Frontal cortex (tissue), 4 donors: ENCODE measurements around the gene C1orf167. TPM values are rescaled to one million over a fixed set of nuclear protein-coding genes. Genes with fewer than 3 reads are reported as not detected.
A peak's percentile ranks its signal among the peaks of the same experiment; 100 is the strongest.

ENCODE experiments used
- DNase-seq, 2 donors: peaks; one replicate each; pipeline ENCODE4 v3.0.0; 2012; ENCODE audit warnings: low spot score in 2 of 2
- FAIRE-seq: peaks from 2 replicates; lab custom pipeline; 2012; peaks lifted over from hg19 to GRCh38; lab: Jason Lieb, UNC
- total RNA-seq: library from RNA; depleted of rRNA; stranded (reverse); fragments of >200 nt; gene quantifications from one replicate; pipeline ENCODE4 v1.2.3, GENCODE V29; 2014
- donor health status: control.
- donor health status: control.
- donor health status: control.

Gene C1orf167
- total RNA-seq, 1 donor from 2014 or later: not detected

DNA sequence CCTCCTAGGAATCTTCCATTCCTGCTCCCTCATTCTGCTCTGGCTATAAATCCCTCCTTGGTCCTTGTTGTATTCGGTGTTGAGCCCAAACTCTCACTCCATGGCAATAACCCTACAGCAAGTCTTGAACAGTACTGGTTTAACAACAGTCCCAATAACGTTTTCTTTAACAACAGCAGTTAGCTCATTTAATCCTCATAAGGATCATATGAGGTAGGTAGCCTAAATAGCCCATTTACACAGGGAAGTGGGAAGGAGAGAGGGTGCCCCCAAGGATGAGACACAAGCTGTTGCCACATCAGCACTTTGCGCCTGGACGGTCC lies 26.5 kb upstream of the C1orf167 start:
- no peak for DNase-seq
- FAIRE-seq: no peak

DNA sequence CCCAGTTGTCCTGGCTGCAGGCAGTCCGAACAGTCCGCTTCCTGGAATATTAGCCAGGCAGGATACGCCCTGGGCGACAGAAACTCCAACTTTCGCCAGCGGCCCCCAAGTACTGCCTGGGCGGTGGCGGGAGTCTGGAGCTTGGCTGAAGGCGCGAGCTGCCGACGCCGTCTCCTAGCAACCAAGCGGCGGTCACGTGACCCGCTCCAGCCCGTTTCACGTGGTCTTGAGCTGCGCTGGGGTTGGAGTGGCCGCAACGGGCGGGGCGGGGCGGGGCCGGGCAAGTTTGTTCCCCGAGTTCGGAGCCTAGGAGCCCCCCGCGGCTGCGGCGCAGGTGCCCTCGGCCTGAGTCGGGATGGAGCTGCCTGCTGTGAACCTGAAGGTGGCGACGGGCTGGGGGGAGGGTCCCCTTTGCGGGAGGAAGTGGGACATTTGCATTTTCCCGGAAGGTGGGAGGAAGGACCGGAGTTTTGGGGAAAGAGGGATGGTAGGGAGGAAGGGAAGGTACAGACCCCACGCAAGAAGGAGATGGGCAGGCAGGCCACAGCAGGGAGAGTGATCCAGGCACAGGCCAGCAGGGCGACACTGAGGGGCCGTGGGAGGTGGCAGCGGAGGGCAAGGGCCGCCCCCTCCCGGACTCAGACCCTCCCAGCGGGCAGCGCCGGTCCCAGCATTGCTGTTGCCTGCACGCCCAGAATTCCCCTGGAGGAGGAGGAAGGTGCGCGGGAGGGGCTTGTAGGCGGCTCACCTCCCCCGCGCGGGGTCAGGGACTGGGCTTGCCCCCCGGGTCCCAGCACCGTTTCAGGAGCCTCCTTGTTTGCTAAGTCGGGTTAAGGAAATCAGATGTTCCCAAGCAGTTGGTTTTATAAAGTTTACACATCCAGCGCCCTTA lies 25.9 kb upstream of the C1orf167 start, which contains the start of gene AGTRAP:
TSS of gene AGTRAP (plus strand) at position 283 of the 892 bp plus-strand sequence. CDS start at position 356, 73 bp downstream.
- FAIRE-seq: no peak

GRCh38 chr1:11736746-11737639 lies 25.0 kb upstream of the C1orf167 start:
- DNase-seq: no peak
- no peak for FAIRE-seq

More for the DNA sequence above, 25.9 kb upstream of the C1orf167 start, which contains the start of gene AGTRAP:
- peak; percentile 88 to 96 for DNase-seq

GRCh38 chr1:11738096-11738495 lies 23.9 kb upstream of the C1orf167 start:
- FAIRE-seq: no peak
- no peak for DNase-seq

- FAIRE-seq (no peak), DNase-seq (no peak)
Measured at GRCh38 chr1:11738783-11739182, 23.2 kb upstream of the C1orf167 start.

DNA sequence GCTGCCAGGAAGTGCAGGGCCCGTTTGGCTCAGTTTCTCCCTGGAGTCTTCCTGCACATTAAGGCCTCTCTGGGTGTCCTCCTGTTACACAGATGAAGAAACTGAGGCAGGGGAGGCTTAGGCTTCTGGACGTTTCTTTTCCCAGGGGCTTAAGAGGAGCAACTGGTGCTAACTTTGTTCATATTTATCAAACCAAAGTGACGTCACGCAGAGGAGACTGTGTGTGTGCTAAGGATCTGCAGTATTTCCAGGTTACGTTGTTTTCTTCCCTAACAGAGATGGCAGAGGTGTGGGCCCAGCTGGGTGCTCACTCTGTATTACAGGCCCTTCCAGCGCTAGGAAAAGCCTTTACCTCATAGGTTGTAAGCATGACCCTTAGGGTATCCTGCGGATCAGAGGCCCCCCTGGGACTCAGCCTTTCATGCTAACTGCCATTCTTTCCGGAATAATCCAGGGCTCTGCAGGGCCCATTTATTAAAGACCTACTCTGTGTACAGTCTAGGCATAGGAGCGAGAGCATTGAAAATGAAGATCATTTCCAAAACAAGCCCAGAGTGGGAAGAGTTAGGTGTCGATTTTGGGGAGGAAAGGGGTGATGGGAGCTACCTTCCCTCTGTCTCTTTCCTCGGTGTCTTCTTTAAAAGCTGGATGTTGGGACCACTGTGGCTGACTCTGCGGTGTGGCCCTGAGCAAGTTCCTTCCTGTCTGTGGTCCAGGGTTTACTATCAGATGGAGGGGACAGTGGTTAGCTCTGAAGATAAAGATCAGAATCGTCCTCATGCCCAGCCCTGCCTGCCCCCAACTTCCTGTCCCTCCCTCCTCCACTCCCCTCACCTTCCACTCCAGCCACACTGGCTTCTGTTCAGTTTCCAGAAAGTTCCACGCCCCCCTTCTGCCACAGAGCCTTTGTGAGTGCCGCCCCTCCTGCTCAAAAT lies 21.5 kb upstream of the C1orf167 start:
- FAIRE-seq (no peak), DNase-seq (no peak)

- DNase-seq (no peak), FAIRE-seq (no peak)
Measured at GRCh38 chr1:11741482-11741881, 20.5 kb upstream of the C1orf167 start.

DNA sequence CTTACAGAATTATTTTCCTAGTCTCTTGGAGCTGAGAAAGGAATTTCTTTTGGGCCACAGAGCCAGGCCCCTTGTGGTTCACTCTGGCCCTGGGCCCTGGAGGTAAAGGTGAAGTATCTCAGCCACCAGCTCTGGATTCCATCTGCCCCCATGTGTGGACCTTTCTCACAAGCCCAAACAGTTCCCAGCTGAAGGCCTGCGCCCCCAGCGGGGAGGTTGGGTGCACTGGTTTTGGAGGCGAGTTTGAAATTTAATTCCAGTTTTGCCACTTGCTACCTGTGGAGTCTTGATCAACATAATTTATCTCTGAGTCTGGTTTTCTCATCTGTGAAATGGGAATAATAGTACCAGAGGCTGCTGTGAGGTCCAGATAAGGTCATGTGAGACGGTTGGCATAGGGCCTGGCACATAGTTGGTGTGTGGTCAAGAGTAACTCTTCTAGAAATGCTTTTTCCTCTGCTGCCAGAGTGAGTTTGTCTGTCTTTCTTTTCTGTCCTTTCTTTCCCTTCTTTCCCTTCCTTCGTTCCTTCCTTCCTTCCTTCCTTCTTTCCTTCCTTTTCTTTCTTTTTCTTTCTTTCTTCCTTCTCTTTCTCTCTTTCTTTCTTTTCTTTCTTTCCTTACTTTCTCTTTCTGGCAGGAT lies 20.0 kb upstream of the C1orf167 start:
- FAIRE-seq (no peak), DNase-seq (no peak)

GRCh38 chr1:11744287-11744686 lies 17.7 kb upstream of the C1orf167 start:
- DNase-seq: no peak
- no peak for FAIRE-seq

- DNase-seq: no peak
- no peak for FAIRE-seq
Measured at GRCh38 chr1:11746092-11746491, 15.9 kb upstream of the C1orf167 start.

- FAIRE-seq (no peak), DNase-seq (no peak)
Measured at GRCh38 chr1:11746795-11747487, 15.1 kb upstream of the C1orf167 start.

GRCh38 chr1:11748294-11749202 lies 13.4 kb upstream of the C1orf167 start:
- no peak for FAIRE-seq
- no peak for DNase-seq

DNA sequence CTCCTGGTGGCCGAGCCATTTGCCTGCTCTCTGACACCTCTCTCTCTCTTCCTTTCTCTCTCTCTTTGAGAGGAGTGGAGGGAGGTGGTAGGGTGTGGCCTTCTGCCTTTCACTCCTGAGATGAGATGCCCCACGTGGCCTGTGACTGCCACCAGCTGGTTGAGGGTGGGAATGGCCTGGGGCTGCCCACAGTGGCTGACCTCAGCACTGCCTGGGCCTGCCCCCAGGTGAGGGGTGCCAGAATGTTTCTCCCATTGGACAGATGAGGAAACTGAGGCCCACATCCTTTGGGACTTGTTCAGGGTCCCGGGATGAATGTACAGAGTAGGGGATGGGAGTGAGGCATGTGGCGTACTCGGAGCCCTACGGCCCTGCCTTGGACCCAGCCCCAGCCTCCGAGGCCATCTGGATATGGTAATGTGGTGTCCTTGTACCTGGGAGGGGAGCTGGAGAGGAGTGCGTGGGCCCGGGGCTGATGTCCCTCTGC lies 12.7 kb upstream of the C1orf167 start:
- DNase-seq: peak; percentile 58 to 75
- no peak for FAIRE-seq

- no peak for FAIRE-seq
- DNase-seq: no peak
Measured at GRCh38 chr1:11749996-11750395, 12.0 kb upstream of the C1orf167 start.

- DNase-seq (no peak), FAIRE-seq (no peak)
Measured at GRCh38 chr1:11751087-11751486, 10.9 kb upstream of the C1orf167 start.

GRCh38 chr1:11752359-11753088 lies 9.5 kb upstream of the C1orf167 start:
- FAIRE-seq (no peak), DNase-seq (no peak)
